Panc1 (cell line): ENCODE measurements around the gene ACER3. TPM values are rescaled to one million over a fixed set of nuclear protein-coding genes. Genes with fewer than 3 reads are reported as not detected.
A peak's percentile ranks its signal among the peaks of the same experiment; 100 is the strongest.

Experiments used
- ATAC-seq: fragments of 200-7000 bp; cut with Tn5 transposase; 2 replicates; pipeline ENCODE4 v1.9.1; 2020; ENCODE audit warnings: mild to moderate bottlenecking, moderate library complexity
- BruUV-seq: library from RNA; stranded (reverse); fragments of 400-500 nt; replicated peaks from 2 replicates; lab custom pipeline; 2021; lab: Mats Ljungman, UMichigan
- CTCF ChIA-PET: fragments of 300-600 bp; sonication (Branson Sonifier 250); formaldehyde crosslinking; loops from one replicate; lab custom pipeline; 2022; ENCODE audit warnings: antibody characterized with exemption; lab: Charles Lee
- POLR2A ChIA-PET: fragments of 300-600 bp; sonication (Branson Sonifier 250); formaldehyde crosslinking; loops from one replicate; lab custom pipeline; 2022; ENCODE audit warnings: antibody characterized with exemption; lab: Charles Lee
- DNase-seq: peaks from one replicate; pipeline ENCODE4 v3.0.0-alpha.2; 2010; ENCODE audit warnings: low read depth, low spot score
- H3K27ac ChIP-seq: 2 replicates; pipeline ENCODE4 v1.5.1; 2011; ENCODE audit warnings: mild to moderate bottlenecking, low read length, inconsistent platforms
- H3K27me3 ChIP-seq: fragments of 200-500 bp; sonication (Bioruptor generic); 2 replicates; pipeline ENCODE4 v1.6.0; 2014; ENCODE audit warnings: low read length, inconsistent platforms; ENCODE audit not compliant: control insufficient read depth, insufficient read depth
- H3K36me3 ChIP-seq: fragments of 200-500 bp; sonication (Bioruptor generic); 2 replicates; pipeline ENCODE4 v1.5.1; 2014; ENCODE audit warnings: inconsistent platforms, mild to moderate bottlenecking, low read length, moderate library complexity; ENCODE audit not compliant: control insufficient read depth, insufficient read depth
- H3K4me1 ChIP-seq: 2 replicates; pipeline ENCODE4 v1.5.1; 2011; ENCODE audit warnings: inconsistent platforms, mild to moderate bottlenecking, low read length, moderate library complexity; ENCODE audit not compliant: control insufficient read depth, insufficient read depth
- H3K4me3 ChIP-seq, 2 experiments: 2 replicates each; pipeline ENCODE4 v1.5.1; 2011 to 2012; ENCODE audit warnings: low read depth in 2 of 2, low read length in 2 of 2, mild to moderate bottlenecking in 2 of 2, inconsistent platforms in 1 of 2, moderate library complexity in 1 of 2
- H3K9me3 ChIP-seq: fragments of 200-500 bp; sonication (Bioruptor generic); 2 replicates; pipeline ENCODE4 v1.5.1; 2014; ENCODE audit warnings: low read depth, mild to moderate bottlenecking, inconsistent platforms, low read length, moderate library complexity; ENCODE audit not compliant: control insufficient read depth, insufficient read depth
- CTCF ChIP-seq: fragments of 450-650 bp; IDR thresholded peaks from 2 replicates; pipeline ENCODE4 v1.5.1; 2017; ENCODE audit warnings: mild to moderate bottlenecking
- POLR2AphosphoS5 ChIP-seq: IDR thresholded peaks from 2 replicates; pipeline ENCODE4 v1.6.1; 2012; ENCODE audit warnings: mild to moderate bottlenecking, low read depth, low read length, moderate library complexity
- REST ChIP-seq, 2 experiments: IDR thresholded peaks; 2 replicates each; pipeline ENCODE4 v1.6.1; 2011 to 2012; ENCODE audit warnings: low read depth in 2 of 2, control low read depth in 1 of 2, low read length in 1 of 2, mild to moderate bottlenecking in 1 of 2, moderate library complexity in 1 of 2; ENCODE audit not compliant: insufficient read depth in 1 of 2
- SIN3A ChIP-seq: IDR thresholded peaks from 2 replicates; pipeline ENCODE4 v1.6.1; 2012; ENCODE audit warnings: low read depth, mild to moderate bottlenecking, low read length, moderate library complexity, borderline replicate concordance; ENCODE audit not compliant: insufficient read depth
- TCF7L2 ChIP-seq: IDR thresholded peaks from 2 replicates; pipeline ENCODE4 v1.6.1; 2011; ENCODE audit warnings: mild to moderate bottlenecking, low read depth, low read length, inconsistent platforms
- in situ Hi-C: cut with HindIII; loops from 2 replicates; pipeline ENCODE4 v1.10.0; 2016; ENCODE audit warnings: low sequenced_read_pairs, low pct_unique_long_range_greater_than_20kb
- intact Hi-C: fragments of 100-400 bp; cut with micrococcal nuclease; formaldehyde crosslinking; loops from one replicate; pipeline ENCODE4 v1.10.0; 2022; ENCODE audit not compliant: unreplicated experiment
- total RNA-seq: library from RNA; stranded (reverse); gene quantifications from one replicate; pipeline ENCODE4 v1.2.1, GENCODE V29; 2021; ENCODE audit not compliant: unreplicated experiment

The ACER3 gene
- total RNA-seq, 1 experiment from 2014 or later, result 41.8 TPM

GRCh38 chr11:77062924-77063323 is 202.2 kb downstream of the ACER3 start:
- Histone ChIP-seq H3K27ac (no peak overlapping the region), H3K36me3 (no peaks in the 10 kb centered on the region), H3K27me3 (no peaks in the 10 kb centered on the region), H3K4me1 (peaks cover 6% of the 10 kb centered on the region), H3K9me3 (no peaks in the 10 kb centered on the region), H3K4me3 (no peak overlapping the region)
- in situ Hi-C loops (loop anchor here (10.0 kb wide), 1 partner anchor 82 kb away; no protein-coding TSS in a partner anchor), intact Hi-C loops (no loop called here)
- no peak for DNase-seq
- ChIA-PET POLR2A (interaction anchor here (0.7 kb wide), 1 partner anchor 361 kb away, joined by 4 read pairs; no protein-coding TSS in a partner anchor), CTCF (interaction anchor here (0.9 to 1.0 kb wide), 3 partner anchors 28 to 64 kb away, joined by 3 to 10 read pairs (median 3); no protein-coding TSS in a partner anchor)
- TF ChIP-seq REST (IDR thresholded peaks at IDR 0.05; ENCODE audit: insufficient read depth in 1 of 2, low read depth in 2 of 2, low read length in 1 of 2), result no peak
- TF ChIP-seq CTCF, result peak; percentile 59
- no peak for ATAC-seq
- BruUV-seq, result no TSS peak

GRCh38 chr11:77063407-77063806 is 202.7 kb downstream of the ACER3 start:
- ChIA-PET POLR2A (interaction anchor here (0.7 kb wide), 1 partner anchor 361 kb away, joined by 4 read pairs; no protein-coding TSS in a partner anchor), CTCF (interaction anchor here (0.9 to 2.5 kb wide), 4 partner anchors 28 to 64 kb away, joined by 3 to 10 read pairs (median 5); no protein-coding TSS in a partner anchor)
- H3K4me3 ChIP-seq, result no peak overlapping the region
- DNase-seq (no peak), ATAC-seq (no peak)
- in situ Hi-C loops (loop anchor here (10.0 kb wide), 1 partner anchor 81 kb away; no protein-coding TSS in a partner anchor), intact Hi-C loops (no loop called here)
- H3K27me3 ChIP-seq, result no peaks in the 10 kb centered on the region
- no peak overlapping the region for H3K27ac ChIP-seq
- BruUV-seq, result no TSS peak
- TF ChIP-seq SIN3A, result no peak
- no peak for TF ChIP-seq TCF7L2
- no peak for TF ChIP-seq CTCF
- TF ChIP-seq POLR2AphosphoS5, result no peak
- TF ChIP-seq REST (IDR thresholded peaks at IDR 0.05; ENCODE audit: insufficient read depth in 1 of 2, low read depth in 2 of 2, low read length in 1 of 2), result no peak
- peaks cover 6% of the 10 kb centered on the region for H3K4me1 ChIP-seq
- H3K36me3 ChIP-seq, result no peaks in the 10 kb centered on the region
- H3K9me3 ChIP-seq, result no peaks in the 10 kb centered on the region
